GM23338 (cell line): ENCODE data around the gene SLC52A3. TPM values are rescaled to one million over a fixed set of nuclear protein-coding genes. Genes with fewer than 3 reads are reported as not detected.

Source experiments
- ATAC-seq: fragments of 200-7000 bp; cut with Tn5 transposase; 3 replicates; pipeline ENCODE4 v1.9.1; 2020
- DNase-seq: peaks from one replicate; pipeline ENCODE4 v3.0.0-alpha.2; 2015; ENCODE audit warnings: low spot score
- H2AFZ ChIP-seq: fragments of 200-600 bp; sonication (generic); 2 replicates; pipeline ENCODE4 v1.8.0; 2016; ENCODE audit warnings: antibody characterized with exemption, mild to moderate bottlenecking, moderate library complexity
- H3F3A ChIP-seq: fragments of 200-600 bp; sonication (generic); replicated peaks from 2 replicates; pipeline ENCODE4 v1.8.0; 2017; ENCODE audit warnings: antibody characterized with exemption, mixed run types, low read depth
- H3K27ac ChIP-seq: fragments of 200-600 bp; sonication (generic); 2 replicates; pipeline ENCODE4 v1.6.1; 2016; ENCODE audit warnings: low read depth
- H3K27me3 ChIP-seq: fragments of 200-600 bp; sonication (generic); 2 replicates; pipeline ENCODE4 v1.8.0; 2016; ENCODE audit warnings: mild to moderate bottlenecking, mixed run types, moderate library complexity; ENCODE audit not compliant: insufficient read depth
- H3K36me3 ChIP-seq: fragments of 200-600 bp; sonication (generic); 2 replicates; pipeline ENCODE4 v1.8.0; 2016; ENCODE audit warnings: mild to moderate bottlenecking; ENCODE audit not compliant: insufficient read depth
- H3K4me1 ChIP-seq: fragments of 200-600 bp; sonication (generic); 2 replicates; pipeline ENCODE4 v1.8.0; 2016; ENCODE audit warnings: mild to moderate bottlenecking, moderate library complexity; ENCODE audit not compliant: insufficient read depth
- H3K4me2 ChIP-seq: fragments of 200-600 bp; sonication (generic); 2 replicates; pipeline ENCODE4 v1.7.1; 2017; ENCODE audit warnings: mixed run types
- H3K4me3 ChIP-seq: fragments of 200-600 bp; sonication (generic); 2 replicates; pipeline ENCODE4 v1.6.1; 2016; ENCODE audit warnings: mixed run types
- H3K79me2 ChIP-seq: fragments of 200-600 bp; sonication (generic); replicated peaks from 2 replicates; pipeline ENCODE4 v1.8.0; 2017; ENCODE audit warnings: mild to moderate bottlenecking; ENCODE audit not compliant: insufficient read depth
- H3K9me2 ChIP-seq: fragments of 200-600 bp; sonication (generic); 2 replicates; pipeline ENCODE4 v1.8.0; 2017; ENCODE audit not compliant: insufficient read depth
- H4K20me1 ChIP-seq: fragments of 200-600 bp; sonication (generic); replicated peaks from 2 replicates; pipeline ENCODE4 v1.8.0; 2017; ENCODE audit warnings: mild to moderate bottlenecking; ENCODE audit not compliant: insufficient read depth
- H3K27ac Mint-ChIP-seq: 2 replicates; pipeline ENCODE4 v1.8.0; 2020; ENCODE audit warnings: inconsistent platforms, mild to moderate bottlenecking, moderate library complexity, mixed read lengths
- H3K27me3 Mint-ChIP-seq: 3 replicates; pipeline ENCODE4 v1.8.0; 2022; ENCODE audit warnings: low read depth, mild to moderate bottlenecking, moderate library complexity, mixed read lengths, inconsistent platforms; ENCODE audit not compliant: insufficient read depth, poor library complexity
- H3K36me3 Mint-ChIP-seq: 3 replicates; pipeline ENCODE4 v1.8.0; 2021; ENCODE audit warnings: low read depth, mild to moderate bottlenecking, inconsistent platforms, moderate library complexity, mixed read lengths
- H3K4me1 Mint-ChIP-seq: 3 replicates; pipeline ENCODE4 v1.8.0; 2020; ENCODE audit warnings: mild to moderate bottlenecking, inconsistent platforms, mixed read lengths
- H3K4me3 Mint-ChIP-seq: 3 replicates; pipeline ENCODE4 v1.8.0; 2021; ENCODE audit warnings: moderate library complexity, mild to moderate bottlenecking, inconsistent platforms, mixed read lengths
- H3K9me3 Mint-ChIP-seq: 3 replicates; pipeline ENCODE4 v1.8.0; 2020; ENCODE audit warnings: moderate library complexity, mild to moderate bottlenecking, inconsistent platforms, mixed read lengths
- CREB1 ChIP-seq: fragments of 250-450 bp; sonication (Bioruptor Pico); IDR thresholded peaks from 2 replicates; pipeline ENCODE4 v1.5.0; 2020; ENCODE audit warnings: low read depth, mild to moderate bottlenecking, moderate library complexity
- CTCF ChIP-seq, 2 experiments: fragments of 200-600 bp in 1 of 2; sonication (generic) in 1 of 2; conservative IDR thresholded peaks; 2 replicates each; pipeline versions ENCODE4 v1.5.1 to v1.6.1; 2016 to 2017; ENCODE audit warnings: antibody characterized with exemption in 2 of 2, low read depth in 2 of 2, mild to moderate bottlenecking in 2 of 2, moderate library complexity in 1 of 2
- ETS1 ChIP-seq: IDR thresholded peaks from 2 replicates; pipeline ENCODE4 v1.6.1; 2016; ENCODE audit warnings: antibody characterized with exemption
- EZH2 ChIP-seq: fragments of 200-600 bp; sonication (generic); IDR thresholded peaks from one replicate; pipeline ENCODE4 v1.8.0; 2017; ENCODE audit warnings: antibody characterized with exemption, mild to moderate bottlenecking, low read depth; ENCODE audit not compliant: unreplicated experiment
- EZH2phosphoT487 ChIP-seq: fragments of 200-600 bp; sonication (generic); IDR thresholded peaks from one replicate; pipeline ENCODE4 v1.8.1; 2018; ENCODE audit warnings: antibody characterized with exemption; ENCODE audit not compliant: unreplicated experiment
- JUNB ChIP-seq: IDR thresholded peaks from one replicate; pipeline ENCODE4 v1.6.1; 2016; ENCODE audit warnings: antibody characterized with exemption; ENCODE audit not compliant: unreplicated experiment
- NANOG ChIP-seq: IDR thresholded peaks from 2 replicates; pipeline ENCODE4 v1.6.1; 2016; ENCODE audit warnings: antibody characterized with exemption, borderline replicate concordance
- POLR2AphosphoS5 ChIP-seq: IDR thresholded peaks from 2 replicates; pipeline ENCODE4 v1.6.1; 2016; ENCODE audit warnings: antibody characterized with exemption, low read depth
- STAT1 ChIP-seq: IDR thresholded peaks from one replicate; pipeline ENCODE4 v1.6.1; 2016; ENCODE audit warnings: antibody characterized with exemption; ENCODE audit not compliant: unreplicated experiment
- ZNF114 ChIP-seq: fragments of 250-450 bp; sonication (Bioruptor Pico); IDR thresholded peaks from 2 replicates; pipeline ENCODE4 v1.5.0; 2020; ENCODE audit warnings: mild to moderate bottlenecking, moderate library complexity
- ZNF331 ChIP-seq: fragments of 250-450 bp; sonication (Bioruptor Pico); IDR thresholded peaks from 2 replicates; pipeline ENCODE4 v1.5.0; 2020; ENCODE audit warnings: low read depth, mild to moderate bottlenecking, moderate library complexity
- ZNF462 ChIP-seq: fragments of 250-450 bp; sonication (Bioruptor Pico); IDR thresholded peaks from 2 replicates; pipeline ENCODE4 v1.5.0; 2020; ENCODE audit warnings: mild to moderate bottlenecking, moderate library complexity
- polyA plus RNA-seq: library from polyadenylated mRNA; unstranded; fragments of >200 nt; fragmentation: Nextera tagmentation; extraction: Ambion mirVana; gene quantifications from 2 replicates; pipeline ENCODE4 v1.2.1, GENCODE V29; 2016
- total RNA-seq: library from RNA; depleted of rRNA; stranded (reverse); fragments of >200 nt; shearing (Covaris generic); gene quantifications from 2 replicates; pipeline ENCODE4 v1.2.3, GENCODE V29; 2014
- TF ChIP-seq, protein P1 (sequence below): IDR thresholded peaks from one replicate; pipeline ENCODE4 v1.6.1; 2018; ENCODE audit warnings: antibody characterized with exemption; ENCODE audit not compliant: unreplicated experiment

Gene SLC52A3
- total and polyA plus RNA-seq, 2 experiments from 2014 or later = 2.3 to 4.5 TPM

- no peak for DNase-seq
- peaks cover 2% of the 10 kb centered on the region for H3K27me3 Mint-ChIP-seq
- no peak overlapping the region for H3K4me3 Mint-ChIP-seq
- no peaks in the 10 kb centered on the region for H3F3A ChIP-seq
- peaks cover 3% of the 10 kb centered on the region for H3K36me3 Mint-ChIP-seq
- H3K9me2 ChIP-seq = no peaks in the 10 kb centered on the region
- no peaks in the 10 kb centered on the region for H3K79me2 ChIP-seq
- peaks cover 12% of the 10 kb centered on the region for H3K9me3 Mint-ChIP-seq
- H3K4me1 Mint-ChIP-seq = peaks cover 3% of the 10 kb centered on the region
- no peak overlapping the region for H3K4me2 ChIP-seq
- H2AFZ ChIP-seq = no peak overlapping the region
- H3K36me3 ChIP-seq = no peaks in the 10 kb centered on the region
- TF ChIP-seq ZNF331 (no peak), CREB1 (CRISPR knock-in tag) (no peak), STAT1 (no peak), ZNF462 (no peak), EZH2 (no peak), POLR2AphosphoS5 (no peak), EZH2phosphoT487 (no peak), ETS1 (no peak), ZNF114 (CRISPR knock-in tag) (no peak), JUNB (no peak), CTCF (conservative IDR thresholded peaks at IDR 0.05; ENCODE audit: low read depth in 2 of 2) (no peak), NANOG (no peak)
- TF ChIP-seq, protein P1, sequence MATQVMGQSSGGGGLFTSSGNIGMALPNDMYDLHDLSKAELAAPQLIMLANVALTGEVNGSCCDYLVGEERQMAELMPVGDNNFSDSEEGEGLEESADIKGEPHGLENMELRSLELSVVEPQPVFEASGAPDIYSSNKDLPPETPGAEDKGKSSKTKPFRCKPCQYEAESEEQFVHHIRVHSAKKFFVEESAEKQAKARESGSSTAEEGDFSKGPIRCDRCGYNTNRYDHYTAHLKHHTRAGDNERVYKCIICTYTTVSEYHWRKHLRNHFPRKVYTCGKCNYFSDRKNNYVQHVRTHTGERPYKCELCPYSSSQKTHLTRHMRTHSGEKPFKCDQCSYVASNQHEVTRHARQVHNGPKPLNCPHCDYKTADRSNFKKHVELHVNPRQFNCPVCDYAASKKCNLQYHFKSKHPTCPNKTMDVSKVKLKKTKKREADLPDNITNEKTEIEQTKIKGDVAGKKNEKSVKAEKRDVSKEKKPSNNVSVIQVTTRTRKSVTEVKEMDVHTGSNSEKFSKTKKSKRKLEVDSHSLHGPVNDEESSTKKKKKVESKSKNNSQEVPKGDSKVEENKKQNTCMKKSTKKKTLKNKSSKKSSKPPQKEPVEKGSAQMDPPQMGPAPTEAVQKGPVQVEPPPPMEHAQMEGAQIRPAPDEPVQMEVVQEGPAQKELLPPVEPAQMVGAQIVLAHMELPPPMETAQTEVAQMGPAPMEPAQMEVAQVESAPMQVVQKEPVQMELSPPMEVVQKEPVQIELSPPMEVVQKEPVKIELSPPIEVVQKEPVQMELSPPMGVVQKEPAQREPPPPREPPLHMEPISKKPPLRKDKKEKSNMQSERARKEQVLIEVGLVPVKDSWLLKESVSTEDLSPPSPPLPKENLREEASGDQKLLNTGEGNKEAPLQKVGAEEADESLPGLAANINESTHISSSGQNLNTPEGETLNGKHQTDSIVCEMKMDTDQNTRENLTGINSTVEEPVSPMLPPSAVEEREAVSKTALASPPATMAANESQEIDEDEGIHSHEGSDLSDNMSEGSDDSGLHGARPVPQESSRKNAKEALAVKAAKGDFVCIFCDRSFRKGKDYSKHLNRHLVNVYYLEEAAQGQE = no peak
- no peaks in the 10 kb centered on the region for H3K4me1 ChIP-seq
- H3K27ac Mint-ChIP-seq = no peak overlapping the region
- no peaks in the 10 kb centered on the region for H4K20me1 ChIP-seq
- H3K27ac ChIP-seq = no peak overlapping the region
- H3K27me3 ChIP-seq = no peaks in the 10 kb centered on the region
- ATAC-seq = no peak
- H3K4me3 ChIP-seq = no peak overlapping the region
Observed at GRCh38 chr20:739736-740135, 28.6 kb downstream of the SLC52A3 start.
